Activated CD4-positive, alpha-beta T cell treated with anti-CD3 and anti-CD28 coated beads for 1 hour (primary cell): ENCODE measurements around the gene IDH1.

Experiments used
- DNase-seq: peaks from one replicate; pipeline ENCODE4 v3.0.0-alpha.2; 2020

Gene IDH1

DNA sequence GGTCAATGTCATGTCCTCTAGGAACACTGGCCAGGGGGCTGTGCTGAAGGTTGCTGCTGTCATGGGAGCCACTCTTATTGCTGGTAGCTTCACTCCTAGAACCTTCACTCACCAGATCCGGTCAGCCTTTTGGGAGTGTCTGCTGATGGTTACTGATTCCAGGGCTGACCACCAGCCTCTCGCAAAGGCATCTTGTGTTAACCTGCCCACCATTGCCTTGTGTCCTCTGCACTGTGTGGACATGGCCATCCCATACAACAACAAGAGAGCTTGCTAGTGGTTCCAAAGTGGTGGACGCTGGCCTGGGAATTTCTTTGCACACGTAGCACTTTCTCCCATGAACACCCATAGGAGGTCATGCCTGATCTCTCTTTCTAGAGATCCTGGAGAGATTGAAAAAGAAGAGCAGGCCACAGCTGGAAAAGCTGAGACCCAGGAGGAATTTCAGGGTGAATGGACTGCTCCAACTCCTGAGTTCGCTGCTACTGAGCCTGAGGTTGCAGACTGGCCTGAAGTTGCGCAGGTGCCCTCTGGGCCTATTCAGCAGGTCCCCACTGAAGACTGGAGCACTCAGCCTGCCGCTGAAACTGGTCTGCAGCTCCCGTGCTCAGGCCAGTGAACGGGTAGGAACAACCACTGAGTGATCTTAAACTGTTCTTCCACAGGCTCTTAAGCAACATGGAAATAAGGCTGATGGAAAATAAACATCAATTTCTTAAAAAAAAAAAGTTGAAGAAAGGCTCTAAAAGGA, 46.4 kb downstream of the IDH1 start:
- no peak for DNase-seq

DNA sequence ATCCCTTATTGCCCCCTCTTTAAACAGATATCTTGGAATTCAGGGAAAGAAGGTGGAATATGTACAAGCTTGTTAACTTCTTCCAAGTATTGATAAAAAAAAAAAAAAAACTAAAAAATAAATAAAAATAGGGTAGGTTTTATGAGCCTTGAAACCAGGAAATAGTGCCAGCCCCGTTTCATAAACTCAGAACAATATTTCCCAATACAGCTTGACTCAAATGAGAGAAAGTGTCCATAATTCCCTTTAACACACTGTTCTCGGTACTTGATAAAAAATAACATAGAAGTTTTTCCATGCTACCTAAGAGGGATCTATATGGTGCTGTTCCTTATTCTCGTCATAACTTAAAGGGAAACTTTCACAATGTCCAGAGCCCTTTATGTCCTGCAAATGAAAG, 47.1 kb downstream of the IDH1 start:
- DNase-seq, result no peak

DNA sequence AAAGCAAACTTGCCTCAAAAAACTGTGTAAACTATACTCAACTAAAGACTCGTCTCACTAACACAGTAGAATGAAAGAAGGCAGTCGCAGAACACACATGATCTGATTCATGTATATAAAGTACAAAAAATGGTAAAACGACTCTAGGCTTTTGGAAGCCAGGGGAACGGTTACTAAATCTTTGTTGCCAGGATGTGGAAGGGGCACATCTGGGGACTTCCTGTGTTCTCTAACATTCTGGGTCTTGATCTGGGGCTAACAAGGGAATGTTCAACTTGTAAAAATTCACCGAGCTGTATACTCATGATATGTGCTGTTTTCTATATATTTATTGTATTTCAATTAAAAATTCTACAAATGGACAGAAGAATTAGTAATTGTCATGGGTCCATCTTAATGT, 50.7 kb downstream of the IDH1 start:
- no peak for DNase-seq

DNA sequence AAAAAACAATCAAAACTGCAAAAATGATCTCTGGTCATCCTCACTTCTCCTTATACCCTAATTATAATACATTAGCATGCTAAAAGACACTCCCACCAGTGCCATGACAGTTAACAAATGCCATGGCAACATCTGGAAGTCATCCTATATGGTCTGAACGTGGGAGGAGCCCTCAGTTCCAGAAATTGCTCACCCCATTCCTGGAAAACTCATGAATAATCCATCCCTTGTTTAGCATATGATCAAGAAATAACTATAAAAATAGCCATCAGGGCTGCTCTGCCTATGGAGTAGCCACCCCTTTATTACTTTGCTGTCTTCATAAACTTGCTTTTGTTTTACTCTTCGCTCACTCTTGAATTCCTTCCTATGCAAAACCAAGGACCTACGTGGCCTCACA, 59.3 kb downstream of the IDH1 start:
- DNase-seq, result no peak

DNA sequence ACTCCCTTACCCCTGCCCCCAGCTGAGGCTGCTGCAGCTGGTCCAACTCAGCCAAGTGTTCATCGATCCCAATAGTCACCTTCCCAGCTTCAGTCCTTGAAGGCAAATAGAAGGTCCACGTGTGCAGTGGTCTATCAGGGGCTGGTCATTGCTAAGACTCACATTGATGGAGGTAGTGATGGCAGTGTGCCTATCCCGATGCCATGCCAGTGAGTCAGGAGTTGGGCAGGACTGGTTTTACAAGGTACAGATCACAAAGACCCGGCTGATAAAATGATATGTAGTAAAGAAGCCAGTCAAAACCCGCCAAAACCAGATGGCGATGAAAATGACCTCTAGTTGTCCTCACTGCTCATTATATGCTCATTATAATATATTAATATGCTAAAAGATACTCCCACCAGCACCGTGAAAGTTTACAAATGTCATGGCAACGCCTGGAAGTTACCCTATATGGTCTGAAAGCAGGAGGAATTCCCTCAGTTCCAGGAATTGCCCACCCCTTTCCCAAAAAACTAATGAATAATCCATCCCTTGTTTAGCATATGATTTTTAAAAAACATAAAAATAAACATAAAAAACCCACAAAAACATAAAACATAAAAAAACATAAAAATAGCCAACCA, 62.1 kb downstream of the IDH1 start:
- no peak for DNase-seq

DNA sequence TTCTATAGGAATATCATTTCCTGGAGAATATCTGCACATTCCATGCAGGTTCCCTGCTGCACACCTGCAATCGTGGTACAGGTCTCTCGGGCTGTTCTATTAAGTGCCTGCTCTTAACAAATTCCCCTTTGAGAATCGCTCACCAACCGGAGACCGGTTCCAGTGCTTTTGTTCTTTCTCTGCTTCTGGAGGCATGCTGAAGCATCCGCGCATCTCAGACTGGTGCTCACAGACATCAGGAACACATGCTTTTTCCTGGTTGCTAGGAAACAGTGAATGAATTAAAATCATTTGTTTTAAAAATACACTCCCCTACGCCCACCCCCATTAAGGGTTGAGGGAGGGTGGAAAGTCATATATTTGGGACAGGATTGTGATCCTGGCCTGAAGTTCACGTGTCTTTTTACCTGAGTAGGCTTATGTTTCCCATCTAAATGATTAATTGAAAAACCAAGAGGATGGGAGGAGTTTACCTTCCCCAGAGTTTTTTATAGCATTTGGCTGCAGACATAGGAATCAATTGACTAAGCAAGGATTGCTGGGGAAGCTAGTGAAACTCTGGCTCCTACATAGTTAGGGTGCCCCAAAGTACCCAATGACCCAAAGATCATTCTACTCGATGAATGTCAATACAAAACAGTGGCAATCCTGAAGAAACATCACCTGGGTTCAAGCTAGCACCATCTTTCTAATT, 64.9 kb downstream of the IDH1 start, which contains the start of gene C2orf80:
Gene C2orf80, minus strand, starts transcription at position 221 of the 694 bp plus-strand sequence. CDS start 3,044 bp downstream, outside the sequence.
- no peak for DNase-seq

DNA sequence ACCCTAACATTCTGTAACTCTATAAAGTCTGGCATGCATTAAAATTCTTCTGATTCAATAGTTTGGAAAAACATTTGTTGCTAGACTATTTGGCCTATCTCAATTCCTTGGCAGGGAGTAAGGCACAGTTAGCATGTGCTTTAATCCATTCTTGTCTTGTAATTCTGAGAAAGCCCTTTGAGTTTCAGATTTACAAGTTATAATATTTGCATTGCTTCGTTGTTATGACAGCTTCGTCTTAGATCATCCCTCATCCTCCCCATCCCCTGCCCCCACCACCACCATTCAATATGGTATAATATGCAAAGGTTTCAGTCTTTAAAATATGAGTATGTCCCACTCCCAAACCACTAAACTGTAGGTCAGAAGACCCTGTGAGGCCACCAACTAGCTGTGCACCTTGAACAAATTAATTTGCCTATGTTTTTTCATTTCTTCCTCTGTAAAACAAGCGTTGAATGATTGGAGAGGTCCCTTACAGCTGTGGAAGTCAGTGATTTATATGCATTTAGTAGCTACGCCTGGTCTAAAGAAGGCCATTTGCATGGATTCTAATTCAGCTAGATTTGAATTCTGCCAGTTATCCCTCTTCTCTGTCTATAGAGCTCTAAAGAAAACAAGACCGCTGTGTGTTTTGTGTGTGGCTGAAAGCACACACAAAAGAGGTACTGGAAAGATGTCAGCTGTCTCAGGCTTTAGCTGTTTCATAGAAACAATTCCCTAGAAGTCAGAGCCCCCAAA, 65.6 kb downstream of the IDH1 start:
- DNase-seq, result no peak

DNA sequence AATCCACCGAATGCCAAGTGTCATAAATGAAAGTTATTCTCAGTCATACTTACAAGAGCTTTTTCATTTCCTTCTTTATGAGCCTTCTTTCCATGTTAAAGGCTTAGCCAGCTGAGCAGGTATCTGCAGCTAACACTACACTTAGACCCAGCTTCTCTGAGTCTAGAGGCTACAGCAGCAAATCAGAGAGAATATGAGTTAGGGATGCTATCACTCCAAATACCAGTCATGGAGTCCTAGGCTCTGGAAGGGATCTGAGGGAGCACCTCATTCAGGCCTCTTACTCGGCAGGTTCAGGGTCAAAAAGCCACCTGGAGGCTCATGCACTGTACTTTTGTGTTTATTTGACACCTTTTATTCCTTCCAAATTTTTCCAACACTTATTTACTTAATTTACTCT, 68.0 kb downstream of the IDH1 start:
- DNase-seq, result no peak

DNA sequence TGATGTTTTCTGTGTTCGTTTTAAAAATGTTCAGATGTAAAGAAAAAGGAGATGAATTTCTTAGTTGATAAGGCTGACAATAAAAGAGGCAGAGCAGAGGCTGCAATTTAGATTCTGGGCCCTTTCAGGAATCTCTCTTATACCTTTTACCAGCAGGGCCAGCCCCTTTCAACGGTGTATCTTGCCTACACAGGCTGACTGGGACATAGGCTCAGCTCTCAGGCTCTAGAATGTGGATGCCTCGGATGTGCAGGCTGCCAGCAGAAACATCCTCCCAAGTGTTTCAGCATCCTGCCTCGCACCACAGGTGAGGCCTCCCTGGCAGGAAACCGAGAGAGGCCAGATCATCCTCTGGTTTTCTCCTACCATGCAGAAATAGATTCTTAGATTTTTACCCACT, 68.4 kb downstream of the IDH1 start:
- no peak for DNase-seq
